ENCODE data around the gene HOXA2.

HOXA2 gene

GRCh38 chr7:27117887-27118491 is 15.5 kb upstream of the HOXA2 start:
- no peak overlapping the region for H3K4me3 ChIP-seq (ENCODE audit: low read length)
- no peak for DNase-seq (ENCODE audit: low read depth)
- TF ChIP-seq CTCF (conservative IDR thresholded peaks at IDR 0.05; ENCODE audit: low read length) = no peak

- DNase-seq (ENCODE audit: low read depth) = no peak
- H3K4me3 ChIP-seq (ENCODE audit: low read length) = no peak overlapping the region
- TF ChIP-seq CTCF (conservative IDR thresholded peaks at IDR 0.05; ENCODE audit: low read length) = no peak
Measured at GRCh38 chr7:27116962-27117886, 14.7 kb upstream of the HOXA2 start.

- DNase-seq (ENCODE audit: low read depth) = no peak
- no peak overlapping the region for H3K4me3 ChIP-seq (ENCODE audit: low read length)
- TF ChIP-seq CTCF (conservative IDR thresholded peaks at IDR 0.05; ENCODE audit: low read length) = no peak
Measured at GRCh38 chr7:27116031-27116961, 13.8 kb upstream of the HOXA2 start.

- DNase-seq (ENCODE audit: low read depth) = no peak
- no peak for TF ChIP-seq CTCF (conservative IDR thresholded peaks at IDR 0.05; ENCODE audit: low read length)
- H3K4me3 ChIP-seq (ENCODE audit: low read length) = no peak overlapping the region
Measured at GRCh38 chr7:27115221-27116026, 12.9 kb upstream of the HOXA2 start.

- no peak for TF ChIP-seq CTCF (conservative IDR thresholded peaks at IDR 0.05; ENCODE audit: low read length)
- no peak for DNase-seq (ENCODE audit: low read depth)
- no peak overlapping the region for H3K4me3 ChIP-seq (ENCODE audit: low read length)
Measured at GRCh38 chr7:27114881-27115220, 12.4 kb upstream of the HOXA2 start.

GRCh38 chr7:27113991-27114769 is 11.7 kb upstream of the HOXA2 start:
- no peak for DNase-seq (ENCODE audit: low read depth)
- H3K4me3 ChIP-seq (ENCODE audit: low read length) = peak overlapping the region; percentile 28
- no peak for TF ChIP-seq CTCF (conservative IDR thresholded peaks at IDR 0.05; ENCODE audit: low read length)

Data from AG10803 (cell line).